Liver (tissue), 9 donors: Measurements from ENCODE around the gene CUX1. TPM values are rescaled to one million over a fixed set of nuclear protein-coding genes. Genes with fewer than 3 reads are reported as not detected.

Experiments
- DNase-seq: peaks from one replicate; pipeline ENCODE4 v3.0.0-alpha.2; 2017; ENCODE audit warnings: low spot score
- H3K27ac ChIP-seq, 2 donors: one replicate each; pipeline ENCODE4 v1.7.0; 2013; ENCODE audit warnings: inconsistent platforms in 2 of 2, low read length in 2 of 2, control low read depth in 1 of 2, low read depth in 1 of 2, mild to moderate bottlenecking in 1 of 2
- H3K27me3 ChIP-seq, 4 donors: one replicate each; pipeline versions ENCODE4 v1.6.1 to v1.7.0; 2013; ENCODE audit warnings: low read length in 3 of 4, inconsistent platforms in 1 of 4, mild to moderate bottlenecking in 1 of 4, moderate library complexity in 1 of 4; ENCODE audit not compliant: control insufficient read depth in 4 of 4, insufficient read depth in 4 of 4
- H3K36me3 ChIP-seq, 4 donors: one replicate each; pipeline versions ENCODE4 v1.6.1 to v1.7.0; 2013; ENCODE audit warnings: low read length in 3 of 4, mild to moderate bottlenecking in 3 of 4, low read depth in 1 of 4, moderate library complexity in 1 of 4; ENCODE audit not compliant: control insufficient read depth in 4 of 4, insufficient read depth in 3 of 4
- H3K4me1 ChIP-seq, 4 donors: one replicate each; pipeline versions ENCODE4 v1.6.1 to v1.7.0; 2013; ENCODE audit warnings: low read length in 3 of 4, mild to moderate bottlenecking in 3 of 4, moderate library complexity in 1 of 4; ENCODE audit not compliant: control insufficient read depth in 4 of 4, insufficient read depth in 4 of 4
- H3K4me3 ChIP-seq, 3 donors: one replicate each; pipeline versions ENCODE4 v1.6.1 to v1.7.0; 2013; ENCODE audit warnings: low read length in 3 of 3, control low read depth in 1 of 3, low read depth in 1 of 3, mild to moderate bottlenecking in 1 of 3
- H3K9ac ChIP-seq, 2 donors: one replicate each; pipeline ENCODE4 v1.7.0; 2013; ENCODE audit warnings: low read length in 2 of 2, mild to moderate bottlenecking in 2 of 2, moderate library complexity in 2 of 2, control low read depth in 1 of 2, low read depth in 1 of 2
- H3K9me3 ChIP-seq, 4 donors: one replicate each; pipeline versions ENCODE4 v1.6.1 to v1.7.0; 2013; ENCODE audit warnings: low read length in 3 of 4; ENCODE audit not compliant: control insufficient read depth in 4 of 4
- EGR1 ChIP-seq, 2 donors: IDR thresholded peaks; 2 replicates each; pipeline ENCODE4 v1.6.1; 2016 to 2018; ENCODE audit warnings: antibody characterized with exemption in 2 of 2, low read depth in 2 of 2
- FOXA1 ChIP-seq: IDR thresholded peaks from 2 replicates; pipeline ENCODE4 v1.6.1; 2016; ENCODE audit warnings: antibody characterized with exemption
- FOXA2 ChIP-seq: IDR thresholded peaks from 2 replicates; pipeline ENCODE4 v1.6.1; 2016; ENCODE audit warnings: antibody characterized with exemption
- GABPA ChIP-seq, 2 donors: IDR thresholded peaks in 1 of 2; conservative IDR thresholded peaks in 1 of 2; 2 replicates each; pipeline ENCODE4 v1.6.1; 2016; ENCODE audit warnings: antibody characterized with exemption in 2 of 2, mild to moderate bottlenecking in 1 of 2, moderate library complexity in 1 of 2
- HNF4A ChIP-seq, 2 donors: conservative IDR thresholded peaks; 2 replicates each; pipeline ENCODE4 v1.6.1; 2016; ENCODE audit warnings: antibody characterized with exemption in 2 of 2, mild to moderate bottlenecking in 2 of 2
- JUND ChIP-seq, 2 donors: IDR thresholded peaks; 2 replicates each; pipeline ENCODE4 v1.6.1; 2016; ENCODE audit warnings: antibody characterized with exemption in 2 of 2
- NR2F2 ChIP-seq: IDR thresholded peaks from 2 replicates; pipeline ENCODE4 v1.6.1; 2016; ENCODE audit warnings: antibody characterized with exemption
- RAD21 ChIP-seq, 2 donors: IDR thresholded peaks; 2 replicates each; pipeline ENCODE4 v1.6.1; 2016; ENCODE audit warnings: antibody characterized with exemption in 2 of 2, mild to moderate bottlenecking in 2 of 2
- RXRA ChIP-seq, 2 donors: IDR thresholded peaks; 2 replicates each; pipeline ENCODE4 v1.6.1; 2017 to 2018; ENCODE audit warnings: antibody characterized with exemption in 2 of 2, mild to moderate bottlenecking in 1 of 2
- SP1 ChIP-seq: IDR thresholded peaks from 2 replicates; pipeline ENCODE4 v1.6.1; 2018; ENCODE audit warnings: antibody characterized with exemption, mild to moderate bottlenecking
- TAF1 ChIP-seq: conservative IDR thresholded peaks from 2 replicates; pipeline ENCODE4 v1.6.1; 2016; ENCODE audit warnings: antibody characterized with exemption, mild to moderate bottlenecking
- YY1 ChIP-seq: IDR thresholded peaks from 2 replicates; pipeline ENCODE4 v1.6.1; 2016; ENCODE audit warnings: antibody characterized with exemption, mild to moderate bottlenecking
- WGBS: extraction: QIAGEN DNeasy Blood & Tissue Kit; methylation state at CpG from one replicate; pipeline ENCODE4 v1.1.7; 2013; 5-methylcytosine and 5-hydroxymethylcytosine counted together
- polyA plus RNA-seq, 2 donors: library from polyadenylated mRNA; stranded (reverse) in 1 of 2; unstranded in 1 of 2; fragments of 200-250 nt in 1 of 2; fragments of >200 nt in 1 of 2; fragmentation: Nextera tagmentation in 1 of 2; extraction: Ambion mirVana in 1 of 2; gene quantifications; one replicate each; pipeline versions ENCODE4 v1.2.1 to v1.2.3, GENCODE V29; 2013 to 2015
- total RNA-seq, 2 donors: library from RNA; depleted of rRNA; stranded (reverse); fragments of >200 nt; gene quantifications; one replicate each; pipeline ENCODE4 v1.2.3, GENCODE V29; 2014
- TF ChIP-seq, protein P1 (sequence below): IDR thresholded peaks from 2 replicates; pipeline ENCODE4 v1.6.1; 2016; ENCODE audit warnings: antibody characterized with exemption
- TF ChIP-seq, protein P2 (sequence below): IDR thresholded peaks from 2 replicates; pipeline ENCODE4 v1.6.1; 2016; ENCODE audit warnings: antibody characterized with exemption
- TF ChIP-seq, protein P3 (sequence below): fragments of 150-350 bp; IDR thresholded peaks from 2 replicates; pipeline ENCODE4 v1.5.1; 2017; ENCODE audit warnings: improper control_type of control experiment, low read depth, low read length; ENCODE audit not compliant: missing input control
- TF ChIP-seq, protein P4 (sequence below): IDR thresholded peaks from 2 replicates; pipeline ENCODE4 v1.6.1; 2016; ENCODE audit warnings: antibody characterized with exemption
- donor health status: healthy.
- donor health status: healthy.
- donor health status: healthy.
- donor health status: healthy.
- donor health status: healthy.

The CUX1 gene
- total and polyA plus RNA-seq, 4 donors, result 18.6 to 40.6 (median 21.4) TPM

DNA sequence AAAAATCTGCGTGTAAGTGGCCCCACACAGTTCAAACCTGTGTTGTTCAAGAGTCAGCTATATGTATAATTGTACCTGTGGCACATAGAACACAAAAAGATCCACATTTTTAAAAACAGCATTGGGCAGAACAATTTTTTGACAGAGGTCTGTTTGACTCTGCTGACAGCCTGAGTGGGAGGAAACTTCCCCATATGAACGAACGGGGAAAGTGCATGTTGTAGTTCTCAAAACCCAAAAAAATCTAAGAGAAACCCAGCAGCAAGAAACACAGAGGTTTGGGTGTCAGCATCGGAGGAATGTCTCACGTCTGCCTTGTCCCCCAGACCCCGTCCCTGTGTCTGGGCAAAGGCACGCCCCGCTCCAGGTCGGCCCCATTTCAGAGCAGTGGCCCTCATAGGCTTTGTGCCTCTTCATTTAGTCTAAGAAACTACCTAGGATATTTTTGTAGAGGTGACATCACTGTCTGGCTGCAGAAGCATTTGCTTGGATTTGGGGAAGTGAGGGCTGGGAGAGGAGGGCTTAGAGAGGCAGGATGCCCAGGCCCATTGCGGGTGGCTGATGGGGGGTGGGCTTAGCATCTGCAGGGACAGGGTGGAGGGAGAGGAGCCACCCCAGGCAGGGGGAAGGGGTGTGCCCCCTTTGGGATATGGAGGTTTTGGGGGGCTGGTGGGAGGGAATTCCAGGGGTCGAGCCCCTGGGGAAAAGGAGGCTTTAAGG is 11.0 kb downstream of the CUX1 start:
- Histone ChIP-seq H3K9me3 (no peaks in the 10 kb centered on the region), H3K27ac (no peak overlapping the region), H3K27me3 (no peaks in the 10 kb centered on the region), H3K4me1 (peaks cover 0 to 3% (median 1%) of the 10 kb centered on the region in 4 donors), H3K36me3 (no peaks in the 10 kb centered on the region), H3K4me3 (no peak overlapping the region), H3K9ac (no peak overlapping the region)
- TF ChIP-seq GABPA (IDR thresholded peaks at IDR 0.05 in 1 of 2, conservative IDR thresholded peaks at IDR 0.05 in 1 of 2), result no peak
- TF ChIP-seq, protein P1, sequence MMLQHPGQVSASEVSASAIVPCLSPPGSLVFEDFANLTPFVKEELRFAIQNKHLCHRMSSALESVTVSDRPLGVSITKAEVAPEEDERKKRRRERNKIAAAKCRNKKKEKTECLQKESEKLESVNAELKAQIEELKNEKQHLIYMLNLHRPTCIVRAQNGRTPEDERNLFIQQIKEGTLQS, result no peak
- TF ChIP-seq NR2F2, result no peak
- TF ChIP-seq EGR1 (IDR thresholded peaks at IDR 0.05; ENCODE audit: low read depth in 2 of 2), result no peak
- no peak for TF ChIP-seq RAD21 (IDR thresholded peaks at IDR 0.05)
- TF ChIP-seq, protein P2, sequence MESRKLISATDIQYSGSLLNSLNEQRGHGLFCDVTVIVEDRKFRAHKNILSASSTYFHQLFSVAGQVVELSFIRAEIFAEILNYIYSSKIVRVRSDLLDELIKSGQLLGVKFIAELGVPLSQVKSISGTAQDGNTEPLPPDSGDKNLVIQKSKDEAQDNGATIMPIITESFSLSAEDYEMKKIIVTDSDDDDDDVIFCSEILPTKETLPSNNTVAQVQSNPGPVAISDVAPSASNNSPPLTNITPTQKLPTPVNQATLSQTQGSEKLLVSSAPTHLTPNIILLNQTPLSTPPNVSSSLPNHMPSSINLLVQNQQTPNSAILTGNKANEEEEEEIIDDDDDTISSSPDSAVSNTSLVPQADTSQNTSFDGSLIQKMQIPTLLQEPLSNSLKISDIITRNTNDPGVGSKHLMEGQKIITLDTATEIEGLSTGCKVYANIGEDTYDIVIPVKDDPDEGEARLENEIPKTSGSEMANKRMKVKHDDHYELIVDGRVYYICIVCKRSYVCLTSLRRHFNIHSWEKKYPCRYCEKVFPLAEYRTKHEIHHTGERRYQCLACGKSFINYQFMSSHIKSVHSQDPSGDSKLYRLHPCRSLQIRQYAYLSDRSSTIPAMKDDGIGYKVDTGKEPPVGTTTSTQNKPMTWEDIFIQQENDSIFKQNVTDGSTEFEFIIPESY, result no peak
- TF ChIP-seq RXRA (IDR thresholded peaks at IDR 0.05), result no peak
- TF ChIP-seq JUND (IDR thresholded peaks at IDR 0.05), result no peak
- DNase-seq, result no peak
- 93% methylated on average over 11 of the region's 11 CpGs for WGBS

DNA sequence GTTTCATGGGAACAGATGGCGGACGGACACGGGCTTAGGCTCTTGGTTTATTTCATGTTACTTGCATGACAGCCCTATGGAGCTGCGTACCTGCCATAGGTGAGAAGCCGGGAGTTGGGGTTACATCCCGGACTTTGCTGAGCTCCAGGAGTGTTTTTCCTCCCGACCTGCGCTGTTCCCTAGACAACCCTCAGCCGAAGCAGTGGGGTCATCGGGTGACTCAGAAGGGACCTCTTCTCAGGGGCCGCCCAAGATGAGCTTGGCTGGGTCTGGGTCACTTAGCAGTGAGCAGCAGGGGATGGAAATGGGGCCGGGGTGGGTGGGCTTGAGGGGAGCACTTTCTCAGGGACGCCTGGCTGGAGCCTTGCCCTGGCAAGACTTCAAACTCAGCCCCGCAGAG is 11.9 kb downstream of the CUX1 start:
- DNase-seq, result no peak
- H3K9ac ChIP-seq, result no peak overlapping the region
- no peaks in the 10 kb centered on the region for H3K4me1 ChIP-seq
- H3K9me3 ChIP-seq, result no peaks in the 10 kb centered on the region
- TF ChIP-seq YY1, result no peak
- no peaks in the 10 kb centered on the region for H3K36me3 ChIP-seq
- H3K4me3 ChIP-seq, result no peak overlapping the region
- no peaks in the 10 kb centered on the region for H3K27me3 ChIP-seq
- 98% methylated on average over 14 of the region's 14 CpGs for WGBS
- no peak overlapping the region for H3K27ac ChIP-seq

DNA sequence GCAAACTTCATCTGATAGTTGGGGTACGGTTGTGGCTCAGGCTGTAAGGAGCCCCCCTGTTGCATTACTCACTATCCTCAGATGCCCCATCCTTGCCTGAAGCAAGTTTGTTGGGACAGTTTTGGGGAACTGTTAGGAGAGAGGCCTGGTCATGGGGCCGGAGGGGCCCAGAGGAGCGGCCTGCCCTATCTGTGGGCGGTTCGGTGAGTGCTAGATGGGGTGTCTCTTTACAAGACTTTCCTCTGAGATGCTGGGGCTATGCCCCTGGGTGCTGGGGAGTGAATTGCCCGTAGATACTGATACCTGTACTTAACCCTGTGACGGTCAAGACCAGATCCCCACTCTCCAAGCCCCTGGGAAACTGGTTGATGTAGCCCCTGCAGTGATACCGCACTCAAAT is 12.4 kb downstream of the CUX1 start:
- Histone ChIP-seq H3K9ac (no peak overlapping the region), H3K27me3 (no peaks in the 10 kb centered on the region), H3K36me3 (no peaks in the 10 kb centered on the region), H3K27ac (no peak overlapping the region), H3K4me1 (no peaks in the 10 kb centered on the region), H3K4me3 (no peak overlapping the region), H3K9me3 (no peaks in the 10 kb centered on the region)
- WGBS, result 96% methylated on average over 8 of the region's 8 CpGs
- no peak for DNase-seq
- TF ChIP-seq HNF4A (conservative IDR thresholded peaks at IDR 0.05) (no peak), YY1 (no peak), EGR1 (IDR thresholded peaks at IDR 0.05; ENCODE audit: low read depth in 2 of 2) (no peak), NR2F2 (no peak), TAF1 (no peak), SP1 (no peak), FOXA2 (no peak), GABPA (IDR thresholded peaks at IDR 0.05 in 1 of 2, conservative IDR thresholded peaks at IDR 0.05 in 1 of 2) (no peak), RXRA (IDR thresholded peaks at IDR 0.05) (no peak), JUND (IDR thresholded peaks at IDR 0.05) (no peak), RAD21 (IDR thresholded peaks at IDR 0.05) (no peak), FOXA1 (no peak)
- TF ChIP-seq, protein P3, sequence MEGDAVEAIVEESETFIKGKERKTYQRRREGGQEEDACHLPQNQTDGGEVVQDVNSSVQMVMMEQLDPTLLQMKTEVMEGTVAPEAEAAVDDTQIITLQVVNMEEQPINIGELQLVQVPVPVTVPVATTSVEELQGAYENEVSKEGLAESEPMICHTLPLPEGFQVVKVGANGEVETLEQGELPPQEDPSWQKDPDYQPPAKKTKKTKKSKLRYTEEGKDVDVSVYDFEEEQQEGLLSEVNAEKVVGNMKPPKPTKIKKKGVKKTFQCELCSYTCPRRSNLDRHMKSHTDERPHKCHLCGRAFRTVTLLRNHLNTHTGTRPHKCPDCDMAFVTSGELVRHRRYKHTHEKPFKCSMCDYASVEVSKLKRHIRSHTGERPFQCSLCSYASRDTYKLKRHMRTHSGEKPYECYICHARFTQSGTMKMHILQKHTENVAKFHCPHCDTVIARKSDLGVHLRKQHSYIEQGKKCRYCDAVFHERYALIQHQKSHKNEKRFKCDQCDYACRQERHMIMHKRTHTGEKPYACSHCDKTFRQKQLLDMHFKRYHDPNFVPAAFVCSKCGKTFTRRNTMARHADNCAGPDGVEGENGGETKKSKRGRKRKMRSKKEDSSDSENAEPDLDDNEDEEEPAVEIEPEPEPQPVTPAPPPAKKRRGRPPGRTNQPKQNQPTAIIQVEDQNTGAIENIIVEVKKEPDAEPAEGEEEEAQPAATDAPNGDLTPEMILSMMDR, result no peak
- TF ChIP-seq, protein P1, result no peak
- TF ChIP-seq, protein P2, result no peak
- TF ChIP-seq, protein P4, sequence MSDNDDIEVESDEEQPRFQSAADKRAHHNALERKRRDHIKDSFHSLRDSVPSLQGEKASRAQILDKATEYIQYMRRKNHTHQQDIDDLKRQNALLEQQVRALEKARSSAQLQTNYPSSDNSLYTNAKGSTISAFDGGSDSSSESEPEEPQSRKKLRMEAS, result no peak
